HepG2 (cell line): Measurements from ENCODE around the gene TIMM13. TPM values are rescaled to one million over a fixed set of nuclear protein-coding genes. Genes with fewer than 3 reads are reported as not detected.

ENCODE experiments used
- FOXC1 ChIP-seq: sonication (generic); formaldehyde crosslinking; IDR thresholded peaks from 2 replicates; pipeline ENCODE4 v1.8.0; 2022; ENCODE audit warnings: mild to moderate bottlenecking, missing genetic modification reagents, borderline replicate concordance
- GATA4 ChIP-seq: sonication (generic); IDR thresholded peaks from 2 replicates; pipeline ENCODE4 v1.6.1; 2016; ENCODE audit warnings: antibody characterized with exemption, low read depth, borderline replicate concordance
- HOXA3 ChIP-seq: sonication (generic); formaldehyde crosslinking; IDR thresholded peaks from 2 replicates; pipeline ENCODE4 v1.5.0; 2020; ENCODE audit warnings: missing genetic modification reagents
- KLF9 ChIP-seq: IDR thresholded peaks from 2 replicates; pipeline ENCODE4 v1.6.1; 2016; ENCODE audit warnings: low read depth
- MTF2 ChIP-seq: sonication (generic); formaldehyde crosslinking; IDR thresholded peaks from 2 replicates; pipeline ENCODE4 v1.5.0; 2020; ENCODE audit warnings: missing genetic modification reagents, borderline replicate concordance
- RCOR2 ChIP-seq: IDR thresholded peaks from 2 replicates; pipeline ENCODE4 v1.6.1; 2016; ENCODE audit warnings: missing biosample characterization, missing genetic modification reagents
- REPIN1 ChIP-seq: sonication (generic); formaldehyde crosslinking; IDR thresholded peaks from 2 replicates; pipeline ENCODE4 v1.8.0; 2022; ENCODE audit warnings: missing genetic modification reagents, low read depth, mild to moderate bottlenecking, borderline replicate concordance
- RFXAP ChIP-seq: sonication (generic); formaldehyde crosslinking; IDR thresholded peaks from 2 replicates; pipeline ENCODE4 v1.4.0; 2020; ENCODE audit warnings: missing genetic modification reagents, borderline replicate concordance
- ZFP82 ChIP-seq: sonication (generic); formaldehyde crosslinking; IDR thresholded peaks from 2 replicates; pipeline ENCODE4 v1.5.1; 2020; ENCODE audit warnings: mild to moderate bottlenecking, missing genetic modification reagents, borderline replicate concordance
- ZNF496 ChIP-seq: sonication (generic); formaldehyde crosslinking; IDR thresholded peaks from 2 replicates; pipeline ENCODE4 v1.8.1; 2023; ENCODE audit warnings: mild to moderate bottlenecking, moderate library complexity, missing genetic modification reagents; ENCODE audit not compliant: insufficient replicate concordance
- ZNF766 ChIP-seq: sonication (generic); formaldehyde crosslinking; IDR thresholded peaks from 2 replicates; pipeline ENCODE4 v1.5.0; 2020; ENCODE audit warnings: missing genetic modification reagents, borderline replicate concordance
- ZNF776 ChIP-seq: sonication (generic); formaldehyde crosslinking; IDR thresholded peaks from 2 replicates; pipeline ENCODE4 v1.4.0; 2020; ENCODE audit warnings: mild to moderate bottlenecking, missing genetic modification reagents
- polyA plus RNA-seq, 8 experiments: library from polyadenylated mRNA; depleted of rRNA in 3 of 8; stranded (reverse) in 7 of 8; unstranded in 1 of 8; fragments of >200 nt; fragmentation: Illumina TruSeq in 4 of 8; extraction: Trizol in 4 of 8; gene quantifications; 2 replicates each; pipeline versions ENCODE4 v1.2.1 to v1.2.3, GENCODE V29; 2011 to 2016; ENCODE audit warnings: low read depth in 4 of 8, missing spikeins in 1 of 8, mixed read lengths in 1 of 8; ENCODE audit not compliant: insufficient read depth in 1 of 8
- total RNA-seq, 5 experiments: library from RNA; depleted of rRNA; stranded (reverse); fragments of >200 nt; fragmentation: Illumina TruSeq; extraction: Trizol; gene quantifications; 2 replicates each; pipeline ENCODE4 v1.2.3, GENCODE V29; 2016; ENCODE audit warnings: low read depth in 1 of 5
- TF ChIP-seq, protein P1 (sequence below): sonication (generic); formaldehyde crosslinking; IDR thresholded peaks from 2 replicates; pipeline ENCODE4 v1.5.0; 2020; ENCODE audit warnings: mild to moderate bottlenecking, missing genetic modification reagents, moderate library complexity
- TF ChIP-seq, protein P2 (sequence below): sonication (generic); formaldehyde crosslinking; IDR thresholded peaks from 2 replicates; pipeline ENCODE4 v1.5.0; 2020; ENCODE audit warnings: mild to moderate bottlenecking, missing genetic modification reagents
- TF ChIP-seq, protein P3 (sequence below): IDR thresholded peaks from 2 replicates; pipeline ENCODE4 v1.6.1; 2016; ENCODE audit warnings: missing compliant biosample characterization, missing genetic modification reagents, borderline replicate concordance
- TF ChIP-seq, protein P4 (sequence below): sonication (generic); formaldehyde crosslinking; IDR thresholded peaks from 2 replicates; pipeline ENCODE4 v1.4.0; 2020; ENCODE audit warnings: missing genetic modification reagents, borderline replicate concordance

TIMM13 gene
- total and polyA plus RNA-seq, 2 of the 13 experiments (the other 11 are each of a cell fraction or from before 2014, with no cell fraction given) = 48.4 to 108 TPM

DNA sequence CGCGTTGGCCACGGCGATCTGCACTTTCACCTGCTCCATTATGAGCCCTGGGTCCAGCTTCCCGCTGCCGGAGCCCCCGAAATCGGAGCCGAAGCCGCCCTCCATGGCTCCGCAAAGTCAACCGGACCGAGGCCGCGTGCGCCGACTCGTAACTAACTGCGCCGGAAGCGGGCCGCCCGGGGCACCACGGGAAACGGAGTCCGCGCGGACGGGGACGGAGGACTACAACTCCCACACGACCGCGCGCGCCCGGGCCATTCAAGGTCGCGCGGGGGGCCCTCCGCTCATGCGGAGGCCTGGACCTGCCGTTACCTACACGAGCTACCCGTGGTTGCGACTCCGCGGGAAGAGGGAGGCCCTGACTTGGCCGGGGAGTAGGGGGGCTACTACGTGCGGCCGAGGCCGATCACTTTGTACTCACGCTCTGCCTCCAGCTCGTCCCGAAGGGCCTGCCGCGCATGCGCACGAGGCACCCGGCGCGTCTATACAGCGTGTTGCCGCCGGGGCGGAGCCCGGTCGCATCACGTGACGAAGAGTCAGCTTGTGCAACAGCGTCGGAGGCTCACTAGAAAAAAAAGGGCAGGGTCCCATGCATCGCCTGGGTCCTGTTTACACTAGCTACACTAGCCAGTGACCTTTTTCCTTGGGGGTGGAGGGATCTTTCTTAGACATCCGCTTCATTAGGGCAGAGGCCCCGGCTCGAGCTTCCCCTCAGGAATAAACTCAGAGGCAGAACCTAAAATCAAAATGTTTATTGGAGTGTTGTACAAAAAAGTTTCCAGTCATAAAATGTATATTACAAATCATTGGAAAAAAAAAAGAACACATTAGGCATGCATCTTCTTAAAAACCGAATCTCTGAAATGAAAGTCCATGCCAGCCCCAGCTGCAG, at the start of gene TIMM13 (continued):
- TF ChIP-seq GATA4 (no peak), ZNF766 (CRISPR knock-in tag) (peak; percentile 86; the same call in 1 of the 2 replicates), ZNF776 (CRISPR knock-in tag) (peak; percentile 73; the same call in 1 of the 2 replicates), RCOR2 (CRISPR knock-in tag) (no peak), ZNF496 (no peak), FOXC1 (CRISPR knock-in tag) (peak; percentile 71), HOXA3 (peak; percentile 93), KLF9 (CRISPR knock-in tag) (no peak), MTF2 (CRISPR knock-in tag) (no peak), REPIN1 (CRISPR knock-in tag) (peak; percentile 60; the same call in 1 of the 2 replicates), RFXAP (CRISPR knock-in tag) (no peak; the same call in 1 of the 2 replicates), ZFP82 (CRISPR knock-in tag) (no peak; the same call in 1 of the 2 replicates)
- TF ChIP-seq, protein P1, sequence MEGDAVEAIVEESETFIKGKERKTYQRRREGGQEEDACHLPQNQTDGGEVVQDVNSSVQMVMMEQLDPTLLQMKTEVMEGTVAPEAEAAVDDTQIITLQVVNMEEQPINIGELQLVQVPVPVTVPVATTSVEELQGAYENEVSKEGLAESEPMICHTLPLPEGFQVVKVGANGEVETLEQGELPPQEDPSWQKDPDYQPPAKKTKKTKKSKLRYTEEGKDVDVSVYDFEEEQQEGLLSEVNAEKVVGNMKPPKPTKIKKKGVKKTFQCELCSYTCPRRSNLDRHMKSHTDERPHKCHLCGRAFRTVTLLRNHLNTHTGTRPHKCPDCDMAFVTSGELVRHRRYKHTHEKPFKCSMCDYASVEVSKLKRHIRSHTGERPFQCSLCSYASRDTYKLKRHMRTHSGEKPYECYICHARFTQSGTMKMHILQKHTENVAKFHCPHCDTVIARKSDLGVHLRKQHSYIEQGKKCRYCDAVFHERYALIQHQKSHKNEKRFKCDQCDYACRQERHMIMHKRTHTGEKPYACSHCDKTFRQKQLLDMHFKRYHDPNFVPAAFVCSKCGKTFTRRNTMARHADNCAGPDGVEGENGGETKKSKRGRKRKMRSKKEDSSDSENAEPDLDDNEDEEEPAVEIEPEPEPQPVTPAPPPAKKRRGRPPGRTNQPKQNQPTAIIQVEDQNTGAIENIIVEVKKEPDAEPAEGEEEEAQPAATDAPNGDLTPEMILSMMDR (CRISPR knock-in tag) = no peak; the same call in 1 of the 2 replicates
- TF ChIP-seq, protein P2, sequence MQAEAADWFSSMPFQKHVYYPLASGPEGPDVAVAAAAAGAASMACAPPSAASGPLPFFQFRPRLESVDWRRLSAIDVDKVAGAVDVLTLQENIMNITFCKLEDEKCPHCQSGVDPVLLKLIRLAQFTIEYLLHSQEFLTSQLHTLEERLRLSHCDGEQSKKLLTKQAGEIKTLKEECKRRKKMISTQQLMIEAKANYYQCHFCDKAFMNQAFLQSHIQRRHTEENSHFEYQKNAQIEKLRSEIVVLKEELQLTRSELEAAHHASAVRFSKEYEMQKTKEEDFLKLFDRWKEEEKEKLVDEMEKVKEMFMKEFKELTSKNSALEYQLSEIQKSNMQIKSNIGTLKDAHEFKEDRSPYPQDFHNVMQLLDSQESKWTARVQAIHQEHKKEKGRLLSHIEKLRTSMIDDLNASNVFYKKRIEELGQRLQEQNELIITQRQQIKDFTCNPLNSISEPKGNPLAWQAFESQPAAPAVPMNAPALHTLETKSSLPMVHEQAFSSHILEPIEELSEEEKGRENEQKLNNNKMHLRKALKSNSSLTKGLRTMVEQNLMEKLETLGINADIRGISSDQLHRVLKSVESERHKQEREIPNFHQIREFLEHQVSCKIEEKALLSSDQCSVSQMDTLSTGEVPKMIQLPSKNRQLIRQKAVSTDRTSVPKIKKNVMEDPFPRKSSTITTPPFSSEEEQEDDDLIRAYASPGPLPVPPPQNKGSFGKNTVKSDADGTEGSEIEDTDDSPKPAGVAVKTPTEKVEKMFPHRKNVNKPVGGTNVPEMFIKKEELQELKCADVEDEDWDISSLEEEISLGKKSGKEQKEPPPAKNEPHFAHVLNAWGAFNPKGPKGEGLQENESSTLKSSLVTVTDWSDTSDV (CRISPR knock-in tag) = no peak
- TF ChIP-seq, protein P3, sequence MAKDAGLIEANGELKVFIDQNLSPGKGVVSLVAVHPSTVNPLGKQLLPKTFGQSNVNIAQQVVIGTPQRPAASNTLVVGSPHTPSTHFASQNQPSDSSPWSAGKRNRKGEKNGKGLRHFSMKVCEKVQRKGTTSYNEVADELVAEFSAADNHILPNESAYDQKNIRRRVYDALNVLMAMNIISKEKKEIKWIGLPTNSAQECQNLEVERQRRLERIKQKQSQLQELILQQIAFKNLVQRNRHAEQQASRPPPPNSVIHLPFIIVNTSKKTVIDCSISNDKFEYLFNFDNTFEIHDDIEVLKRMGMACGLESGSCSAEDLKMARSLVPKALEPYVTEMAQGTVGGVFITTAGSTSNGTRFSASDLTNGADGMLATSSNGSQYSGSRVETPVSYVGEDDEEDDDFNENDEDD (CRISPR knock-in tag) = no peak
- TF ChIP-seq, protein P4, sequence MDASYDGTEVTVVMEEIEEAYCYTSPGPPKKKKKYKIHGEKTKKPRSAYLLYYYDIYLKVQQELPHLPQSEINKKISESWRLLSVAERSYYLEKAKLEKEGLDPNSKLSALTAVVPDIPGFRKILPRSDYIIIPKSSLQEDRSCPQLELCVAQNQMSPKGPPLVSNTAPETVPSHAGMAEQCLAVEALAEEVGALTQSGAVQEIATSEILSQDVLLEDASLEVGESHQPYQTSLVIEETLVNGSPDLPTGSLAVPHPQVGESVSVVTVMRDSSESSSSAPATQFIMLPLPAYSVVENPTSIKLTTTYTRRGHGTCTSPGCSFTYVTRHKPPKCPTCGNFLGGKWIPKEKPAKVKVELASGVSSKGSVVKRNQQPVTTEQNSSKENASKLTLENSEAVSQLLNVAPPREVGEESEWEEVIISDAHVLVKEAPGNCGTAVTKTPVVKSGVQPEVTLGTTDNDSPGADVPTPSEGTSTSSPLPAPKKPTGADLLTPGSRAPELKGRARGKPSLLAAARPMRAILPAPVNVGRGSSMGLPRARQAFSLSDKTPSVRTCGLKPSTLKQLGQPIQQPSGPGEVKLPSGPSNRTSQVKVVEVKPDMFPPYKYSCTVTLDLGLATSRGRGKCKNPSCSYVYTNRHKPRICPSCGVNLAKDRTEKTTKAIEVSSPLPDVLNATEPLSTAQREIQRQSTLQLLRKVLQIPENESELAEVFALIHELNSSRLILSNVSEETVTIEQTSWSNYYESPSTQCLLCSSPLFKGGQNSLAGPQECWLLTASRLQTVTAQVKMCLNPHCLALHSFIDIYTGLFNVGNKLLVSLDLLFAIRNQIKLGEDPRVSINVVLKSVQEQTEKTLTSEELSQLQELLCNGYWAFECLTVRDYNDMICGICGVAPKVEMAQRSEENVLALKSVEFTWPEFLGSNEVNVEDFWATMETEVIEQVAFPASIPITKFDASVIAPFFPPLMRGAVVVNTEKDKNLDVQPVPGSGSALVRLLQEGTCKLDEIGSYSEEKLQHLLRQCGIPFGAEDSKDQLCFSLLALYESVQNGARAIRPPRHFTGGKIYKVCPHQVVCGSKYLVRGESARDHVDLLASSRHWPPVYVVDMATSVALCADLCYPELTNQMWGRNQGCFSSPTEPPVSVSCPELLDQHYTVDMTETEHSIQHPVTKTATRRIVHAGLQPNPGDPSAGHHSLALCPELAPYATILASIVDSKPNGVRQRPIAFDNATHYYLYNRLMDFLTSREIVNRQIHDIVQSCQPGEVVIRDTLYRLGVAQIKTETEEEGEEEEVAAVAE (CRISPR knock-in tag) = no peak
